SU-DHL-6 (cell line): ENCODE data around the gene STIM2.

Experiments used
- H2AFZ ChIP-seq: fragments of 200-600 bp; sonication (generic); 2 replicates; pipeline ENCODE4 v1.6.1; 2014; ENCODE audit warnings: low read depth, mild to moderate bottlenecking, moderate library complexity, mixed read lengths, antibody characterized with exemption, low read length; ENCODE audit not compliant: severe bottlenecking
- H3F3A ChIP-seq: fragments of 200-600 bp; shearing (Covaris generic); 2 replicates; pipeline ENCODE4 v1.6.0; 2016; ENCODE audit warnings: antibody characterized with exemption, mild to moderate bottlenecking; ENCODE audit not compliant: insufficient read depth
- H3K27ac ChIP-seq: fragments of 200-600 bp; sonication (generic); 2 replicates; pipeline ENCODE4 v1.5.1; 2016; ENCODE audit warnings: low read depth, mild to moderate bottlenecking, low read length, moderate library complexity, mixed read lengths
- H3K27me3 ChIP-seq: fragments of 200-600 bp; sonication (generic), shearing (Covaris generic); 2 replicates; pipeline ENCODE4 v1.6.0; 2014; ENCODE audit warnings: mild to moderate bottlenecking, low read length
- H3K36me3 ChIP-seq: fragments of 200-600 bp; sonication (generic); 2 replicates; pipeline ENCODE4 v1.6.1; 2014; ENCODE audit warnings: mild to moderate bottlenecking, low read length, mixed read lengths
- H3K4me2 ChIP-seq: fragments of 300-600, 200-600 bp; shearing (Covaris generic), sonication (generic); 2 replicates; pipeline ENCODE4 v1.6.0; 2014; ENCODE audit warnings: low read length, low read depth, mild to moderate bottlenecking; ENCODE audit not compliant: poor library complexity, severe bottlenecking
- H3K4me3 ChIP-seq: fragments of 200-600 bp; sonication (generic); 2 replicates; pipeline ENCODE4 v1.5.1; 2014; ENCODE audit warnings: antibody characterized with exemption, low read length, mild to moderate bottlenecking, mixed read lengths; ENCODE audit not compliant: insufficient read depth, poor library complexity, severe bottlenecking
- H3K79me2 ChIP-seq: fragments of 200-600 bp; sonication (generic); 2 replicates; pipeline ENCODE4 v1.6.1; 2014; ENCODE audit warnings: mild to moderate bottlenecking, low read length, moderate library complexity; ENCODE audit not compliant: insufficient read depth
- H3K9ac ChIP-seq: fragments of 200-600 bp; sonication (generic); 2 replicates; pipeline ENCODE4 v1.7.0; 2014; ENCODE audit warnings: mild to moderate bottlenecking, low read length
- H3K9me2 ChIP-seq: fragments of 200-600 bp; sonication (generic); replicated peaks from 2 replicates; pipeline ENCODE4 v1.6.1; 2014; ENCODE audit warnings: low read length; ENCODE audit not compliant: insufficient read depth
- H3K9me3 ChIP-seq: fragments of 200-600 bp; sonication (generic); 2 replicates; pipeline ENCODE4 v1.6.1; 2014; ENCODE audit warnings: low read length, mixed read lengths; ENCODE audit not compliant: insufficient read depth
- H4K20me1 ChIP-seq: fragments of 200-600 bp; sonication (generic); 2 replicates; pipeline ENCODE4 v1.6.1; 2014; ENCODE audit warnings: low read depth, mild to moderate bottlenecking, antibody characterized with exemption, low read length, moderate library complexity, mixed read lengths
- CTCF ChIP-seq: fragments of 200-600 bp; sonication (generic); IDR thresholded peaks from one replicate; pipeline ENCODE4 v1.5.1; 2017; ENCODE audit warnings: antibody characterized with exemption, mild to moderate bottlenecking, low read length, moderate library complexity; ENCODE audit not compliant: insufficient read depth, poor library complexity, severe bottlenecking
- EZH2phosphoT487 ChIP-seq: fragments of 200-600 bp; sonication (generic), shearing (Covaris generic); conservative IDR thresholded peaks from 2 replicates; pipeline ENCODE4 v1.6.1; 2018; ENCODE audit warnings: mild to moderate bottlenecking, antibody characterized with exemption, low read length, moderate library complexity, mixed read lengths

The STIM2 gene

GRCh38 chr4:26815199-26815598 lies 45.4 kb upstream of the STIM2 start:
- no peaks in the 10 kb centered on the region for H4K20me1 ChIP-seq
- H3K79me2 ChIP-seq: no peaks in the 10 kb centered on the region
- no peak overlapping the region for H3K4me3 ChIP-seq
- H2AFZ ChIP-seq: no peak overlapping the region
- no peaks in the 10 kb centered on the region for H3K36me3 ChIP-seq
- no peaks in the 10 kb centered on the region; the same call in 1 of the 2 replicates for H3F3A ChIP-seq
- H3K27me3 ChIP-seq: no peaks in the 10 kb centered on the region
- no peak overlapping the region for H3K4me2 ChIP-seq
- H3K27ac ChIP-seq: no peak overlapping the region
- peaks cover under 1% of the 10 kb centered on the region; the same call in 1 of the 2 replicates for H3K9me3 ChIP-seq
- H3K9ac ChIP-seq: no peak overlapping the region
- TF ChIP-seq EZH2phosphoT487 (no peak), CTCF (no peak)
- H3K9me2 ChIP-seq: no peaks in the 10 kb centered on the region

GRCh38 chr4:26815706-26816105 lies 44.9 kb upstream of the STIM2 start:
- H3K4me3 ChIP-seq: no peak overlapping the region
- no peak overlapping the region for H3K27ac ChIP-seq
- H3F3A ChIP-seq: no peaks in the 10 kb centered on the region; the same call in 1 of the 2 replicates
- H3K36me3 ChIP-seq: no peaks in the 10 kb centered on the region
- H2AFZ ChIP-seq: no peak overlapping the region
- H3K9me2 ChIP-seq: no peaks in the 10 kb centered on the region
- H3K9me3 ChIP-seq: peaks cover 3% of the 10 kb centered on the region; the same call in 1 of the 2 replicates
- no peak overlapping the region for H3K9ac ChIP-seq
- no peaks in the 10 kb centered on the region for H3K27me3 ChIP-seq
- H4K20me1 ChIP-seq: no peaks in the 10 kb centered on the region
- H3K79me2 ChIP-seq: no peaks in the 10 kb centered on the region
- H3K4me2 ChIP-seq: no peak overlapping the region
- TF ChIP-seq CTCF (no peak), EZH2phosphoT487 (no peak)

DNA sequence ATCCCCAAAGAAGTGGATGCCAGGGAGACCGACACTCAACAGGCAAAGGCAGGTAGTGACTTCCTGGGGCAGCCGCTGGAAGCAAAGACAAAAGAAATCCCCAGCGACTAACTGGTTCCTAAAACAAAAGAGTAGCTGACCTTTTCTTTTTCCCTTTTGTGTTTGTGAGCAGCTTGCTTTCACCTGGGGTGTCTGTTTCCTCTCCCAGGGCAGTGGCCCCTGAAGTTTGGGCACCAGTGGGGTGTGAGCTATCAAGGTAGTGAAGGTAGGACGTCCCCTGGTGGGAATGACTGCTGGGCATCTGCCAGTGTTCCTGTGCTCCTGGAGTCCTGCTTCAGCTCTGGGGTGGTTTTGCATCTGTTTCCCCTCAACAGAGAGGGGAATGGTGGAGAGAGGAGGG lies 41.6 kb upstream of the STIM2 start:
- Histone ChIP-seq H3K9ac (no peak overlapping the region), H2AFZ (no peak overlapping the region), H3K27me3 (no peaks in the 10 kb centered on the region), H3K4me2 (no peak overlapping the region), H3K27ac (no peak overlapping the region), H4K20me1 (no peaks in the 10 kb centered on the region), H3F3A (peaks cover 3% of the 10 kb centered on the region; the same call in 1 of the 2 replicates), H3K9me2 (no peaks in the 10 kb centered on the region), H3K4me3 (no peak overlapping the region), H3K36me3 (peaks cover 7% of the 10 kb centered on the region; the same call in 1 of the 2 replicates), H3K9me3 (peaks cover 14% of the 10 kb centered on the region; the same call in 1 of the 2 replicates), H3K79me2 (no peaks in the 10 kb centered on the region)
- TF ChIP-seq CTCF: no peak
- no peak for TF ChIP-seq EZH2phosphoT487
